Vagina (tissue), 2 donors: ENCODE data around the gene RNF115.

Experiments
- POLR2A ChIP-seq, 2 donors: fragments of 450-650 bp; IDR thresholded peaks; one replicate each; pipeline ENCODE4 v1.6.1; 2017; ENCODE audit warnings: antibody characterized with exemption in 2 of 2, mild to moderate bottlenecking in 2 of 2, moderate library complexity in 2 of 2
- POLR2AphosphoS5 ChIP-seq, 2 donors: sonication (generic); formaldehyde crosslinking; IDR thresholded peaks; one replicate each; pipeline ENCODE4 v1.9.0; 2017; ENCODE audit warnings: antibody characterized with exemption in 2 of 2, mild to moderate bottlenecking in 2 of 2, low read depth in 1 of 2; ENCODE audit not compliant: insufficient read depth in 1 of 2
- TF ChIP-seq, protein P1 (sequence below), 3 experiments: fragments of 450-650 bp in 2 of 3; fragments of 200-600 bp in 1 of 3; sonication (generic) in 1 of 3; IDR thresholded peaks; one replicate each; pipeline ENCODE4 v1.5.1; 2017 to 2019; ENCODE audit warnings: antibody characterized with exemption in 3 of 3, mild to moderate bottlenecking in 2 of 3, moderate library complexity in 2 of 3

- TF ChIP-seq, protein P1, sequence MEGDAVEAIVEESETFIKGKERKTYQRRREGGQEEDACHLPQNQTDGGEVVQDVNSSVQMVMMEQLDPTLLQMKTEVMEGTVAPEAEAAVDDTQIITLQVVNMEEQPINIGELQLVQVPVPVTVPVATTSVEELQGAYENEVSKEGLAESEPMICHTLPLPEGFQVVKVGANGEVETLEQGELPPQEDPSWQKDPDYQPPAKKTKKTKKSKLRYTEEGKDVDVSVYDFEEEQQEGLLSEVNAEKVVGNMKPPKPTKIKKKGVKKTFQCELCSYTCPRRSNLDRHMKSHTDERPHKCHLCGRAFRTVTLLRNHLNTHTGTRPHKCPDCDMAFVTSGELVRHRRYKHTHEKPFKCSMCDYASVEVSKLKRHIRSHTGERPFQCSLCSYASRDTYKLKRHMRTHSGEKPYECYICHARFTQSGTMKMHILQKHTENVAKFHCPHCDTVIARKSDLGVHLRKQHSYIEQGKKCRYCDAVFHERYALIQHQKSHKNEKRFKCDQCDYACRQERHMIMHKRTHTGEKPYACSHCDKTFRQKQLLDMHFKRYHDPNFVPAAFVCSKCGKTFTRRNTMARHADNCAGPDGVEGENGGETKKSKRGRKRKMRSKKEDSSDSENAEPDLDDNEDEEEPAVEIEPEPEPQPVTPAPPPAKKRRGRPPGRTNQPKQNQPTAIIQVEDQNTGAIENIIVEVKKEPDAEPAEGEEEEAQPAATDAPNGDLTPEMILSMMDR (IDR thresholded peaks at IDR 0.05) = no peak
- TF ChIP-seq POLR2A (IDR thresholded peaks at IDR 0.05) = no peak
- TF ChIP-seq POLR2AphosphoS5 (IDR thresholded peaks at IDR 0.05; ENCODE audit: insufficient read depth in 1 of 2, low read depth in 1 of 2) = no peak
These were observed 106.1 kb downstream of the RNF115 start for GRCh38 chr1:145717833-145718232.
